Measurements from ENCODE around the gene REN.

REN gene

GRCh38 chr1:204108312-204109141, 57.6 kb downstream of the REN start:
- DNase-seq (ENCODE audit: low spot score): no peak

GRCh38 chr1:204107892-204108291, 58.2 kb downstream of the REN start:
- DNase-seq (ENCODE audit: low spot score): peak; percentile 27

GRCh38 chr1:204106825-204107224, 59.3 kb downstream of the REN start:
- DNase-seq (ENCODE audit: low spot score): no peak

- DNase-seq (ENCODE audit: low spot score): no peak
These were observed 61.0 kb downstream of the REN start for GRCh38 chr1:204105131-204105515.
